ENCODE measurements around the gene AOAH. TPM values are rescaled to one million over a fixed set of nuclear protein-coding genes. Genes with fewer than 3 reads are reported as not detected.

Gene AOAH
- total RNA-seq, 1 donor from 2014 or later = 3.3 TPM

GRCh38 chr7:36567699-36568451 lies 156.4 kb downstream of the AOAH start:
- ATAC-seq (no peak), DNase-seq (ENCODE audit: low spot score) (no peak)

DNA sequence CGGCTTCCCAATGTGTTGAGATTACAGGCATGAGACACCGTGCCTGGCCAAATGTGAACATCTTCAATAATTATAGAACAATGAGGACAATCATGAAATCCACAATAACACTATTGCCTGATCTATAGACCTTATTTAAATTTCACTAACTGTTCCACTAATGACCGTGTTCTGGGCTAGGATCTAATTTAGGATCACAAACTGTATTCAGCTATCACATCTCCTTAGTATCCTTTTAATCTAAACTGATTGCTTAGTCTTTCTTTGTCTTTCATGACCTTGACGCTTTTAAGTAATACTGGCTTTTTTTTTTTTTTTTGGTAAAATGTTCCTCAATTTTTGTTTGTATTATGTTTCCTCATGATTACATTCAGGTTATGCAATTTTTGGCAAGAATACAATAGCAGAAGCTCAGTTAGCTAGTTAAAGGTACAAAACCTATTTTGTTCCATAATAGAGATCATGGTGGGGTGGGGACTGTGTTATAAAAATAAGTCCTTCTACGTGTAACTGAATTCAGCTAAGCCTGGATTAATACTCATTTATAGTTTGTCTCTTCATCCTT lies 158.4 kb downstream of the AOAH start:
- DNase-seq (ENCODE audit: low spot score) (no peak), ATAC-seq (peak; percentile 73)

DNA sequence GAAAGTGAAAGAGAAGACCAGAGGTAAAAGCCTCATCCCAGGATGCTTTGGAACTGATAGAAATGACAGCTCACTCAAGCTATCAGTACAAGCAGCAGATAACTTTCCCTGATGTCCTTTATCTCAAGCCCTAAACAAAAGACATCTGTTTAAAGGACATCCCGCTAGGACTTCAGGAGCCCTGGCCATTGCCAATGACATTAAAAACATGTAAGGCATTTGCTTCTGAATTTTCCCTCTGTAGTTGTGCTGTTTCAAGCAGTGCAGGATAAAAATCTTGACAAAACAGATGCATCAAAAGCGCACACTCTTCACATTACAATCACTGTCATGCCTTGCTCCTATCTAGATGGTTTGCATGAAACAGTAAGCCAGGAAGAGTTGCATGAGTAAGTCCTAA lies 159.8 kb downstream of the AOAH start:
- ATAC-seq = no peak
- no peak for DNase-seq (ENCODE audit: low spot score)

- ATAC-seq (no peak), DNase-seq (ENCODE audit: low spot score) (no peak)
Observed at GRCh38 chr7:36563706-36564327, 160.5 kb downstream of the AOAH start.

DNA sequence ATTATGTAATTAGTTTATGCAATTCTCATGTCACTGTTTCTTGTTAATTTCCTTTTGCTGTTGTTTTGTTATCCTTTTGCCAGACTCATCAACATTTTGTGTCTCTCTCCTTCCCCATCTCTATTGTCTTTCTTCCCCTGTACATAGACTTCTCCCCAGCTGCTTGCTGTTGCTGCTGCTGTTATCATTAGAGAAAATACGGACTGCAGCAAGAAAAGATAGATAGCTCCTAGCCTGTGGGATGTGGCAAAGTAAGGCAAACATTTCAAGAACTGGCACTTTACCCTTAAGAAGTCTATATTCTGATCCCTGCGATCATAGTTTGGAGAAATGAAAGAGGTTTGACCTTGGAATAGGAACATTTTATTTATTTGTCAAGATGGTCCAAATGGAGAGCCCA lies 162.2 kb downstream of the AOAH start:
- ATAC-seq (no peak), DNase-seq (ENCODE audit: low spot score) (no peak)

DNA sequence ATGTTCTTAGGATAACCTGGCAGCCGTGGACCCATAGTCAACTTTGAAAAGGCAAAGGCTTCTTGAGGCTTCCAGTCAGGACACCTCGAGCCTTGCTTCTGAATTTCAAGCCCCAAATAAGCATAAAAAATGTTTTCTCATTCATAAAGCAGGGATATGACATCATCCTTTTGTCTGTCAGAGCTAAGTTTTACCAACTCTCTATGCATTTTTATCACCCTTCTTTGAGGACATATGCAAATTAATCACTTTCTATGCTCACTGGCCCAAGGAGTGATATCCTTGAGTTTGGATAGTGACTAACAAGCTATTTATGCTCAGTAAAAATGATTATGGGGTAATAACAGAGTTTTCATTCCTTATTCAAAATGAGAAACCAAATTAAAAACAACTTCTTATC lies 175.3 kb downstream of the AOAH start:
- DNase-seq (ENCODE audit: low spot score) (no peak), ATAC-seq (no peak)

GRCh38 chr7:36547416-36547815 lies 176.9 kb downstream of the AOAH start:
- DNase-seq (ENCODE audit: low spot score) (no peak), ATAC-seq (no peak)

DNA sequence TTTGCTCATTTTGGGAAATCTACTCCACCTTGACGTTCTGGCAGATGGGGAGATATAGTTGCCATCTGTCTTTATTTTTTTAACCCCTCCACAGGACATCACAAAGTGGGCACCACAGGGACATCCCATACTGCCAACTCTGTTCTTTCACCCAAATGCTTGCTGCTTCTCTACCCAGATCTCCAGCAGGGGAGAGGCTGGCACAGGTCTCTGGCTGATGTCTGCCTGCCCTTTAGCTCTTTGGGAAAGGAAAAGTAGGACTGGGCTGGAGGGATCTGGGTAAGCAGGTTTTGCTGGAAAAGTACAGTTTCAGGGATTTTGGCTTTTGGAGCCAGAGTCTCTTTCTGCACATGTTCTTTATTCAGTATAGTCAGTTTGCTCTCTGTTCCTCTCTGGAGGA lies 178.0 kb downstream of the AOAH start:
- ATAC-seq (no peak), DNase-seq (ENCODE audit: low spot score) (no peak)

DNA sequence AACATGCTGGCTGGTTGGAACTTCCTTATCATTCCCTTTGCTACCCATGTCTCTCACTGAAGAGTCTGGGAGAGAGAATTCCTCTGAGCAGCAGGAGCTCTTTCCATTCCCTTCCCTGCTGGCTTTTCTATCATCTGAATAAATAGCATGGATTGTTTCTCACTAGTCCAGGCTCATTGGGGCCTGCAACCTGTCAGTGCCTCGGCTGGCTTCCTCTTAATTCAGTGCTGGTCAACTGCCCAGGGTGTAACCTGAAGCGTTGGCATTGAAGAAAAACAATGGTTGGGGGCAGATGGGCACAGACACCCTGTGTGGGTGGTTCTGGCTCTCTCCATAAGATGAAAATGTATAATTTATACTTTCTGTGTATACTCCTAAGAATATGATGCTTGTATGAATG lies 179.0 kb downstream of the AOAH start:
- DNase-seq (ENCODE audit: low spot score) = no peak
- no peak for ATAC-seq

GRCh38 chr7:36538126-36538525 lies 186.2 kb downstream of the AOAH start:
- ATAC-seq (no peak), DNase-seq (ENCODE audit: low spot score) (no peak)

DNA sequence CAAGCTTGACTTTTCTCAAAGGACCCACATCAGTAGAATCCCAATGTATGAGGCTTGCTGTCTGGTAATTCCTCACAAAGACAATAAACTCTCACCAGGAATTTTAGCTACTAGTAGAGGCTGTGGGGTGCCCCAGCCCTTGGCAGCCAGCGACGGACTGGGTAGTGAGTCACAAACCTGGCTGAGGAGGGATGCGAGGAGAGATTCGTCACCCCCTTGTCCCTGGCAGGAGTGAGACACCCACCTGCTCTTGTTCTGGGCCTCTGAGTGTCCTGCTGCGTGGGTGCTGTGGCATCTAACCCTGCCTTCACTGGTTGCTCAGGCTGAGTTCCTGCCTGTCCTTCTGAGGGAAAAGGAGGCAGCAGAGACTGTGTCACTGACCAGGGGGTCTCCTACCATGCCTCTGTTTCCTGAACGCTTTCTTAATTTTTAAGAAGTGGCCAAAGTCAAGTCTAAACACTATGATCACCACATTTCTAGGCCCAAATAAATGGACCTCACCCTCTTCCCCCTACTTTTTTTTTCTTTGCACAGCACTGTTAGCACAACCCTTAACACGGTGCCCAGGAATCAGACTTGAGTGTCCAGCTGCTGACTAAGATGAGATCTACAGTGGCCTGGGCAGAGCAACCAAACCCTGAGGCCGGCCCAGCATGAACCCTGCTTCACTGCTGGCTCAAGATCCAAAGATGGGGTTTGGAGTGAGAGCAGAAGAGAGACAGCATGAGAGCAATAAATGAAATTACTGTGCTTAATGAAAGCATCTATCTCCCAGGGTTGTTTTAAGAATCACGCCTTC lies 188.2 kb downstream of the AOAH start:
- ATAC-seq = no peak
- no peak for DNase-seq (ENCODE audit: low spot score)

DNA sequence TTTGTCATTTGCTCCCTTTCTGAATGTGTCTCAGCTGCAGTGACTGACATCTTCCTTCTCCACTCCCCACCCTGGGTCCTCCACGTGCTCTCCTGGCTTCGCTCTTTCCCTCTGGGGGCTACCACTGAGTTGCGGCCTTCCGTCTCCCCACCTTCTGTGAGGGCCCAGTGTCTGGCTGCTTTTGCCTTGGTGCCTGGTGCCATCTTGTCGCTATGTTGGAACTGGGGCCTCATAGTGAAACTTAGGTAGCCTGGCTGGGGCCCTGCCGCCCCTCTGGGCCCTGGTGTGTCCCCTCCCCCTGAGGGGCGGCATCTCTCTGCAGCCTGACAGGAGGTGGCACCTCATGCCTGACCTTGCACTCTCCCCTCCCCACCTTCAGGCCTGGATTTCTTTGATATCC lies 190.6 kb downstream of the AOAH start:
- DNase-seq (ENCODE audit: low spot score) (no peak), ATAC-seq (no peak)

DNA sequence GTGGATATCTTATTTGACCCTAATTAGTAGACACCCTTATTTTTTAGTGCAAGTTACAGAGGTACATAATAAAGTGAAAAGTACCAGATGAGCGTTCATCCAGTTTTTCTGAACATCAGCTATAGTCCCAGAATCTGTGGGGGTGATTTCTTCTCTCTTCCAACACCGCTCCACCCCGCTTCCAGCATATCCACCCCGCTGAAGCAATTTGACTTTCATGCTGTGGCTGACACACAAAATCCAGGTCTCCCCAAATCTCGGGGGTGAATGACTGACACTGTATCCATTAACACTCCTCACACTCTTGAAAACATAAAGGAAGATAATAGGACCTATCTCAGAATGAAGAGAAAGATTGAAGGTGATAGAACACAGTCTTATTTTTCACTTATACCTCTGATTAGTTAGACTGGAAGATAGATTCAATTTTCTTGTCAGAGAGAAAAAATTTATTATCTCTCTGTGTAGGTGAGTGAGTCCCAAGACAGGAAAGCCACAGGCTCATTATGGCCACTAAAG lies 191.3 kb downstream of the AOAH start:
- no peak for DNase-seq (ENCODE audit: low spot score)
- no peak for ATAC-seq

- DNase-seq (ENCODE audit: low spot score) = no peak
- no peak for ATAC-seq
Observed at GRCh38 chr7:36531951-36532350, 192.3 kb downstream of the AOAH start.

- DNase-seq (ENCODE audit: low spot score) (no peak), ATAC-seq (no peak)
Observed at GRCh38 chr7:36530456-36530855, 193.8 kb downstream of the AOAH start.

DNA sequence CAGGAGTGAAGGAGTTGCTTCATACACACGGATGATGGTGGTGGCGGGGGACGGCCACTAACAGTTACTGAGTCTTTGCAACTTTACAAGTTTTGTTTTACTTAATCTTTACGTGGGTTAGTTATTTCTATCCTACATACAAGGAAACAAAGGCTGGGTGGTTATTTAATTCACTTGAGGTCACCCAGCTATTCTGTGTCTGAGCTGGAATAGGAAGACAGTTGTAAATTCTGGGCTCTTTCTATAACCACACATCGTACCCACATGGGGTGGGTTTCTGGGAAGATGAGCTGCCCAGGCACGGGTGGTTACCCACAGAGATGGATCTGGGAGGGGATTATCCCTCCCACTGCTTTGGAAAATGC lies 196.8 kb downstream of the AOAH start:
- no peak for DNase-seq (ENCODE audit: low spot score)
- no peak for ATAC-seq

DNA sequence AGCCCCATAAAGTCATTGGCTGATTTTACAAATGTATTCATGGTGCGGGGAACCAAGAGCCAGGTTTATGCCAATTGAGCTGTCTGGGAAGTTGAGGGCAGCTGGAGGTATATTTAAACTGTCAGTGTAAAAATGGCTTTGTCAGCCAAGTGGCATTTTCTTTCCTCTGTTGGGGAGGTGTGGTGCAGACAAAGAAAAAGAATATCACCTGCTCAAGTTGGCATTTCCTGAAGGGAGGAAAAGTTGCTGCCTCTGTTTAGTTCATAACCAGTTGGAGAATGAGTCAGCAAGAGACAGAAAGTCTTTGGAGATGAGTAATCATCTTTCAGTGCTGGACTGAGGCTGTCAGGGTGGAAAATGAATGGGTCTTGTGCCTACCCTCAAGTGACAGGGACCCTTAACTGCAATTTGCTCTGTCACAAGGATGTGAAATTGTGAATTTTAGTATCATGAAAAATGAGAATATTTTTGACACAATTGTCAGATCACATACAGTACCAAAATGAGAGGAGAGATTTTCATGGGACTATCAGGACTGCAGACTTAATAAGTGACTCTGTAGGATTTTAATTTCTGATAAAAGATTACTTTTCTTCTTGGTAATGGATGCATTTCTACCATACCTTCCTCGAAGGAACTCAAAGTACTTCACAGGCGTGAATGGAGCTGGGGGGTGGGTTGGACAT lies 197.3 kb downstream of the AOAH start:
- DNase-seq (ENCODE audit: low spot score) (no peak), ATAC-seq (no peak)

GRCh38 chr7:36523371-36524101 lies 200.8 kb downstream of the AOAH start:
- ATAC-seq (no peak), DNase-seq (ENCODE audit: low spot score) (no peak)

DNA sequence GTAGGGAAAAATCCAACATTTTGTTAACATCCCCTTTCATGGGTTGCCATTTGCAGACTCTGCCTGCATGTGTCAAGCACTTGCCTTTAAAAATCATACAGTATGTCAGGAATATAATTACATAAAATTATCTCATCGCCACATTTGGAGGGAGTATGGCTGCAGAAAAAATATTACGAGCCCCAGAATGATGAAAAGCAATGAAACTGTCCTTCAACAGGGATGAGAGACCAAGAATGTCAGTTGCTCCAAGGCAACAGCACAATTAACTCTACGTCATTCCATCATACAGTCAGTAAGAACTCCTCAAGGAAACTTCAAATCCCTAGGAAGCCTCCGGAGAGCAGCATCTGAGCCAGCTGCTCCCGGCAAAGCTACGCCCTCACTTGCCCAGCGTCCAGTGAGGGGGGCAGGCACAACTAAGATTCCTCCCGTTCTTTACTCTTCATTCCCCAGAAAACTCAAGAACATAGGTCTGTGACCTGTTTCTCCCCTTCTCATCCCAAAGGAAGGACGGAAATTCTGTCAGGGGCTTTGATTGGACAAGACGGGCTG lies 201.8 kb downstream of the AOAH start:
- DNase-seq (ENCODE audit: low spot score) (no peak), ATAC-seq (no peak)

GRCh38 chr7:36521911-36522310 lies 202.4 kb downstream of the AOAH start:
- DNase-seq (ENCODE audit: low spot score) (no peak), ATAC-seq (peak; percentile 53)
